ENCODE data around the gene PFKFB3.
"Not testable (repeated sequence)": the region's sequence is repeated elsewhere in the genome, so short reads cannot be mapped to it uniquely, and the experiment has no call there.

PFKFB3 gene

GRCh38 chr10:6275022-6275997 is 72.6 kb downstream of the PFKFB3 start:
- DNase-seq = peak; percentile 96

- DNase-seq = no peak
Observed at GRCh38 chr10:6276356-6276755, 73.6 kb downstream of the PFKFB3 start.

GRCh38 chr10:6278519-6279120 is 75.9 kb downstream of the PFKFB3 start:
- no peak for DNase-seq

GRCh38 chr10:6279540-6280267 is 77.0 kb downstream of the PFKFB3 start:
- no peak for DNase-seq

GRCh38 chr10:6280291-6280690 is 77.6 kb downstream of the PFKFB3 start:
- DNase-seq = no peak

- no peak for DNase-seq
Observed at GRCh38 chr10:6282454-6282958, 79.8 kb downstream of the PFKFB3 start.

- DNase-seq = no peak
Observed at GRCh38 chr10:6283655-6284054, 80.9 kb downstream of the PFKFB3 start.

- not testable (repeated sequence) for DNase-seq
Observed at GRCh38 chr10:6290621-6291020, 87.9 kb downstream of the PFKFB3 start.

GRCh38 chr10:6292741-6293151 is 90.0 kb downstream of the PFKFB3 start:
- no peak for DNase-seq

GRCh38 chr10:6296425-6296824 is 93.7 kb downstream of the PFKFB3 start:
- DNase-seq = not testable (repeated sequence)

- no peak for DNase-seq
Observed at GRCh38 chr10:6296828-6297251, 94.1 kb downstream of the PFKFB3 start.

GRCh38 chr10:6297522-6297921 is 94.8 kb downstream of the PFKFB3 start:
- DNase-seq = no peak

GRCh38 chr10:6297951-6298381 is 95.2 kb downstream of the PFKFB3 start:
- no peak for DNase-seq

GRCh38 chr10:6298428-6298827 is 95.7 kb downstream of the PFKFB3 start:
- no peak for DNase-seq

GRCh38 chr10:6299234-6299633 is 96.5 kb downstream of the PFKFB3 start:
- peak; percentile 21 for DNase-seq

- DNase-seq = no peak
Observed at GRCh38 chr10:6299743-6300105, 97.0 kb downstream of the PFKFB3 start.

- peak; percentile 70 for DNase-seq
Observed at GRCh38 chr10:6300106-6300783, 97.5 kb downstream of the PFKFB3 start.

GRCh38 chr10:6300784-6301460 is 98.2 kb downstream of the PFKFB3 start:
- no peak for DNase-seq

- DNase-seq = no peak
Observed at GRCh38 chr10:6301488-6302075, 98.8 kb downstream of the PFKFB3 start.
